GM12878 (cell line): ENCODE measurements around the gene PCBD1.

Experiments
- CTCF ChIP-seq, 3 experiments: IDR thresholded peaks in 2 of 3; conservative IDR thresholded peaks in 1 of 3; 2 replicates each; pipeline ENCODE4 v1.5.1; 2011; ENCODE audit warnings: low read depth in 3 of 3, low read length in 3 of 3, mild to moderate bottlenecking in 3 of 3, control low read depth in 2 of 3, moderate library complexity in 2 of 3, inconsistent platforms in 1 of 3, mixed read lengths in 1 of 3; ENCODE audit not compliant: control insufficient read depth in 2 of 3, insufficient read depth in 1 of 3; ENCODE audit errors: extremely low read depth in 1 of 3
- EP300 ChIP-seq, 2 experiments: fragments of 150-350 bp in 1 of 2; IDR thresholded peaks; 2 replicates each; pipeline ENCODE4 v1.6.1; 2011 to 2012; ENCODE audit warnings: low read depth in 2 of 2, low read length in 2 of 2, borderline replicate concordance in 1 of 2, improper control_type of control experiment in 1 of 2, inconsistent platforms in 1 of 2; ENCODE audit not compliant: control insufficient read depth in 1 of 2
- HCFC1 ChIP-seq: fragments of 150-350 bp; IDR thresholded peaks from 2 replicates; pipeline ENCODE4 v1.6.1; 2014; ENCODE audit warnings: low read length
- KDM1A ChIP-seq: fragments of 200-600 bp; sonication (generic); IDR thresholded peaks from 2 replicates; pipeline ENCODE4 v1.6.1; 2016; ENCODE audit warnings: borderline replicate concordance
- MYC ChIP-seq: IDR thresholded peaks from 2 replicates; pipeline ENCODE4 v1.6.1; 2011; ENCODE audit warnings: mild to moderate bottlenecking, low read length, moderate library complexity, inconsistent platforms; ENCODE audit not compliant: insufficient read depth, insufficient replicate concordance, insufficient read length, severe bottlenecking
- POLR2A ChIP-seq: IDR thresholded peaks from 2 replicates; pipeline ENCODE4 v1.6.1; 2011; ENCODE audit warnings: low read depth, mild to moderate bottlenecking, low read length
- POLR2AphosphoS2 ChIP-seq: IDR thresholded peaks from 2 replicates; pipeline ENCODE4 v1.6.1; 2011; ENCODE audit warnings: low read depth, mild to moderate bottlenecking, low read length, improper control_type of control experiment, moderate library complexity
- POLR2AphosphoS5 ChIP-seq: IDR thresholded peaks from 2 replicates; pipeline ENCODE4 v1.6.1; 2011; ENCODE audit warnings: mild to moderate bottlenecking, low read length, inconsistent platforms
- SUZ12 ChIP-seq: fragments of 200-600 bp; sonication (generic); IDR thresholded peaks from one replicate; pipeline ENCODE4 v1.6.1; 2018; ENCODE audit warnings: antibody characterized with exemption, mild to moderate bottlenecking; ENCODE audit not compliant: unreplicated experiment
- TCF12 ChIP-seq: IDR thresholded peaks from 2 replicates; pipeline ENCODE4 v1.6.1; 2011; ENCODE audit warnings: low read depth, mild to moderate bottlenecking, low read length
- ZNF384 ChIP-seq: IDR thresholded peaks from 2 replicates; pipeline ENCODE4 v1.6.1; 2012; ENCODE audit warnings: low read depth, mild to moderate bottlenecking, low read length, improper control_type of control experiment, borderline replicate concordance

GRCh38 chr10:70891627-70892026 lies 3.3 kb upstream of the PCBD1 start:
- TF ChIP-seq TCF12 (no peak), CTCF (IDR thresholded peaks at IDR 0.05 in 2 of 3, conservative IDR thresholded peaks at IDR 0.05 in 1 of 3; ENCODE audit: control insufficient read depth in 2 of 3, extremely low read depth in 1 of 3, insufficient read depth in 1 of 3, low read depth in 3 of 3, low read length in 3 of 3) (no peak), SUZ12 (no peak), POLR2A (no peak), ZNF384 (no peak), EP300 (IDR thresholded peaks at IDR 0.05; ENCODE audit: borderline replicate concordance in 1 of 2, control insufficient read depth in 1 of 2, low read depth in 2 of 2, low read length in 2 of 2) (no peak), POLR2AphosphoS2 (no peak), POLR2AphosphoS5 (no peak), MYC (no peak), HCFC1 (no peak), KDM1A (no peak)
